CD4-positive, alpha-beta T cell (primary cell): ENCODE measurements around the gene LDLRAD4. TPM values are rescaled to one million over a fixed set of nuclear protein-coding genes. Genes with fewer than 3 reads are reported as not detected.

ENCODE experiments used
- ATAC-seq: fragments of 200-7000 bp; cut with Tn5 transposase; one replicate; pipeline ENCODE4 v1.10.0; 2022; ENCODE audit warnings: mild to moderate bottlenecking; ENCODE audit not compliant: poor library complexity
- CTCF ChIA-PET: fragments of 350-600 bp; sonication (Branson Sonifier 250); formaldehyde crosslinking; loops from one replicate; lab custom pipeline; 2021; ENCODE audit warnings: antibody characterized with exemption, inconsistent platforms; lab: Charles Lee
- POLR2A ChIA-PET: fragments of 350-600 bp; sonication (Branson Sonifier 250); formaldehyde crosslinking; loops from one replicate; lab custom pipeline; 2021; ENCODE audit warnings: antibody characterized with exemption, inconsistent platforms; lab: Charles Lee
- DNase-seq, 14 experiments: peaks; one replicate each; pipeline ENCODE4 v3.0.0-alpha.2; 2013 to 2020; ENCODE audit warnings: mixed read lengths in 2 of 14
- H3K27ac ChIP-seq, 2 donors: one replicate each; pipeline versions ENCODE4 v1.5.1 to v1.7.0; 2013; ENCODE audit warnings: low read length in 2 of 2, low read depth in 1 of 2, mild to moderate bottlenecking in 1 of 2
- H3K27me3 ChIP-seq, 2 experiments: 1 replicate in 1 of 2; 2 replicates in 1 of 2; pipeline versions ENCODE4 v1.6.1 to v1.7.0; 2013; ENCODE audit warnings: low read length in 2 of 2, control low read depth in 1 of 2, mild to moderate bottlenecking in 1 of 2, moderate library complexity in 1 of 2; ENCODE audit not compliant: insufficient read depth in 2 of 2, control insufficient read depth in 1 of 2
- H3K36me3 ChIP-seq: one replicate; pipeline ENCODE4 v1.6.1; 2013; ENCODE audit warnings: low read length, control low read depth; ENCODE audit not compliant: insufficient read depth
- H3K4me1 ChIP-seq: one replicate; pipeline ENCODE4 v1.6.1; 2013; ENCODE audit warnings: low read length, control low read depth; ENCODE audit not compliant: insufficient read depth
- H3K4me3 ChIP-seq: one replicate; pipeline ENCODE4 v1.5.1; 2013; ENCODE audit warnings: mild to moderate bottlenecking, low read length, moderate library complexity
- H3K9me3 ChIP-seq, 2 experiments: 1 replicate in 1 of 2; 2 replicates in 1 of 2; pipeline versions ENCODE4 v1.6.1 to v1.7.0; 2013; ENCODE audit warnings: low read length in 2 of 2, mild to moderate bottlenecking in 2 of 2, control low read depth in 1 of 2, moderate library complexity in 1 of 2; ENCODE audit not compliant: control insufficient read depth in 1 of 2, insufficient read depth in 1 of 2
- H3K27ac Mint-ChIP-seq: one replicate; pipeline ENCODE4 v1.8.0; 2020; ENCODE audit warnings: mixed read lengths
- H3K27me3 Mint-ChIP-seq: one replicate; pipeline ENCODE4 v1.8.0; 2021; ENCODE audit warnings: mixed read lengths
- H3K36me3 Mint-ChIP-seq: one replicate; pipeline ENCODE4 v1.8.0; 2021; ENCODE audit warnings: low read depth, mixed read lengths
- H3K4me1 Mint-ChIP-seq: one replicate; pipeline ENCODE4 v1.8.0; 2021; ENCODE audit warnings: low read depth, mixed read lengths
- H3K4me3 Mint-ChIP-seq: one replicate; pipeline ENCODE4 v1.8.0; 2020; ENCODE audit warnings: mild to moderate bottlenecking, mixed read lengths
- H3K9me3 Mint-ChIP-seq: one replicate; pipeline ENCODE4 v1.8.0; 2020; ENCODE audit warnings: mixed read lengths
- CTCF ChIP-seq: fragments of 200-600 bp; IDR thresholded peaks from one replicate; pipeline ENCODE4 v1.8.0; 2022; ENCODE audit warnings: antibody characterized with exemption, mild to moderate bottlenecking
- intact Hi-C, 2 experiments: fragments of 100-400 bp; cut with DNase I in 1 of 2; cut with micrococcal nuclease in 1 of 2; formaldehyde crosslinking; loops; one replicate each; pipeline versions ENCODE4 v1.15.1 to v1.9.0; 2023 to 2025; cut with DNase I, micrococcal nuclease
- total RNA-seq, 174 experiments: library from RNA in 2 of 174; stranded (reverse) in 2 of 174; gene quantifications; one replicate each; pipeline ENCODE4 v1.2.3 and lab custom pipeline; 2021 to 2026

LDLRAD4 gene
- total RNA-seq, 2 experiments from 2014 or later, result 51.9 to 52.7 TPM

GRCh38 chr18:13555865-13556264 is 337.3 kb downstream of the LDLRAD4 start:
- intact Hi-C loops, result loop anchor here (2.0 to 10.0 kb wide), 5 partner anchors 51 to 339 kb away; partner anchors contain the start of gene LDLRAD4 (in 1 of the 2)
- H3K27me3 ChIP-seq, result no peaks in the 10 kb centered on the region
- Mint-ChIP-seq H3K36me3 (peaks cover 3% of the 10 kb centered on the region), H3K27ac (peak overlapping the region; percentile 7), H3K27me3 (no peaks in the 10 kb centered on the region), H3K4me1 (peaks cover 20% of the 10 kb centered on the region), H3K4me3 (no peak overlapping the region), H3K9me3 (no peaks in the 10 kb centered on the region)
- H3K27ac ChIP-seq, result no peak overlapping the region
- ChIA-PET CTCF (interaction anchor here (0.8 to 1.3 kb wide), 3 partner anchors 74 to 396 kb away, joined by 3 read pairs; no protein-coding TSS in a partner anchor), POLR2A (no interaction called here)
- DNase-seq, result no peak
- no peaks in the 10 kb centered on the region for H3K36me3 ChIP-seq
- no peak for TF ChIP-seq CTCF
- no peaks in the 10 kb centered on the region for H3K4me1 ChIP-seq
- no peak for ATAC-seq
- H3K9me3 ChIP-seq, result peaks cover 0 to 7% of the 10 kb centered on the region in 2 experiments
- H3K4me3 ChIP-seq, result no peak overlapping the region

- no peaks in the 10 kb centered on the region for H3K27me3 ChIP-seq
- POLR2A ChIA-PET, result interaction anchor here (1.0 kb wide), 1 partner anchor 51 kb away, joined by 3 read pairs; no protein-coding TSS in a partner anchor
- no peaks in the 10 kb centered on the region for H3K36me3 ChIP-seq
- Mint-ChIP-seq H3K9me3 (no peaks in the 10 kb centered on the region), H3K27ac (no peak overlapping the region), H3K4me1 (peaks cover 27% of the 10 kb centered on the region), H3K27me3 (no peaks in the 10 kb centered on the region), H3K4me3 (no peak overlapping the region), H3K36me3 (peaks cover 3% of the 10 kb centered on the region)
- CTCF ChIA-PET, result interaction anchor here (1.3 kb wide), 1 partner anchor 340 kb away, joined by 3 read pairs; no protein-coding TSS in a partner anchor
- peaks cover 0 to under 1% of the 10 kb centered on the region in 2 experiments for H3K9me3 ChIP-seq
- H3K27ac ChIP-seq, result no peak overlapping the region
- H3K4me1 ChIP-seq, result no peaks in the 10 kb centered on the region
- intact Hi-C loops, result loop anchor here (2.0 to 10.0 kb wide), 5 partner anchors 52 to 339 kb away; partner anchors contain the start of gene LDLRAD4 (in 1 of the 2)
- no peak for ATAC-seq
- H3K4me3 ChIP-seq, result no peak overlapping the region
- DNase-seq, result no peak
- no peak for TF ChIP-seq CTCF
Measured at GRCh38 chr18:13556502-13556901, 337.9 kb downstream of the LDLRAD4 start.

- H3K36me3 ChIP-seq, result no peaks in the 10 kb centered on the region
- intact Hi-C loops, result loop anchor here (1.0 to 10.0 kb wide), 5 partner anchors 53 to 341 kb away; partner anchors contain the start of gene LDLRAD4 (in 1 of the 2)
- peak; percentile 63 for ATAC-seq
- no peaks in the 10 kb centered on the region for H3K9me3 ChIP-seq
- POLR2A ChIA-PET, result no interaction called here
- Mint-ChIP-seq H3K36me3 (peaks cover 3% of the 10 kb centered on the region), H3K9me3 (no peaks in the 10 kb centered on the region), H3K4me3 (no peak overlapping the region), H3K4me1 (peaks cover 41% of the 10 kb centered on the region), H3K27ac (peak overlapping the region; percentile 45), H3K27me3 (no peaks in the 10 kb centered on the region)
- H3K27ac ChIP-seq, result no peak overlapping the region
- CTCF ChIA-PET, result interaction anchor here (0.6 to 1.7 kb wide), 7 partner anchors 9 to 72 kb away, joined by 3 to 11 read pairs (median 3); no protein-coding TSS in a partner anchor
- peaks cover 11% of the 10 kb centered on the region for H3K4me1 ChIP-seq
- TF ChIP-seq CTCF, result peak; percentile 68
- H3K4me3 ChIP-seq, result no peak overlapping the region
- no peaks in the 10 kb centered on the region for H3K27me3 ChIP-seq
- peak in 5 of 14 experiments; percentile 16 to 61 (median 35) for DNase-seq
Measured at GRCh38 chr18:13558124-13558523, 339.6 kb downstream of the LDLRAD4 start.
